Motor neuron (in vitro differentiated cells): ENCODE data around the gene H1-8. TPM values are rescaled to one million over a fixed set of nuclear protein-coding genes. Genes with fewer than 3 reads are reported as not detected.
"Not testable (repeated sequence)": the region's sequence is repeated elsewhere in the genome, so short reads cannot be mapped to it uniquely, and the experiment has no call there.

Experiments used
- ATAC-seq, 8 experiments: fragments of 200-7000 bp; cut with Tn5 transposase; replicated peaks in 6 of 8; 2 replicates each; pipeline ENCODE4 v1.8.0; 2021; ENCODE audit warnings: mild to moderate bottlenecking in 8 of 8, moderate library complexity in 8 of 8
- H3K27ac ChIP-seq, 2 donors: fragments of 250-450 bp; sonication (Bioruptor Pico); 2 replicates each; pipeline ENCODE4 v1.9.0; 2021; ENCODE audit warnings: antibody characterized with exemption in 2 of 2, mild to moderate bottlenecking in 2 of 2, moderate library complexity in 1 of 2
- H3K4me1 ChIP-seq, 2 donors: fragments of 250-450 bp; sonication (Bioruptor Pico); replicated peaks in 1 of 2; 2 replicates each; pipeline ENCODE4 v1.6.1; 2021; ENCODE audit warnings: antibody characterized with exemption in 2 of 2, mild to moderate bottlenecking in 2 of 2, moderate library complexity in 1 of 2
- H3K4me3 ChIP-seq, 5 donors: fragments of 250-450 bp; sonication (Bioruptor Pico); 2 replicates each; pipeline ENCODE4 v1.9.0; 2021; ENCODE audit warnings: antibody characterized with exemption in 5 of 5, mild to moderate bottlenecking in 5 of 5, moderate library complexity in 4 of 5
- WGBS, 10 experiments: fragments of 450-650 bp; shearing (Covaris generic); methylation state at CpG; one replicate each; pipeline ENCODE4 v1.0.0; 2022; 5-methylcytosine and 5-hydroxymethylcytosine counted together
- in situ Hi-C, 9 experiments: fragments of 400-800 bp; cut with MboI; loops; one replicate each; pipeline ENCODE4 v1.15.0; 2021; ENCODE audit warnings: low sequenced_read_pairs in 9 of 9, low pct_unique_long_range_greater_than_20kb in 2 of 9; ENCODE audit not compliant: unreplicated experiment in 9 of 9
- total RNA-seq, 8 experiments: library from RNA; unstranded; fragments of 300-600 nt; gene quantifications; 2 replicates each; pipeline versions ENCODE4 v1.2.3 to v1.2.4, GENCODE V29; 2022

Gene H1-8, protein sequence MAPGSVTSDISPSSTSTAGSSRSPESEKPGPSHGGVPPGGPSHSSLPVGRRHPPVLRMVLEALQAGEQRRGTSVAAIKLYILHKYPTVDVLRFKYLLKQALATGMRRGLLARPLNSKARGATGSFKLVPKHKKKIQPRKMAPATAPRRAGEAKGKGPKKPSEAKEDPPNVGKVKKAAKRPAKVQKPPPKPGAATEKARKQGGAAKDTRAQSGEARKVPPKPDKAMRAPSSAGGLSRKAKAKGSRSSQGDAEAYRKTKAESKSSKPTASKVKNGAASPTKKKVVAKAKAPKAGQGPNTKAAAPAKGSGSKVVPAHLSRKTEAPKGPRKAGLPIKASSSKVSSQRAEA
- total RNA-seq: not detected

DNA sequence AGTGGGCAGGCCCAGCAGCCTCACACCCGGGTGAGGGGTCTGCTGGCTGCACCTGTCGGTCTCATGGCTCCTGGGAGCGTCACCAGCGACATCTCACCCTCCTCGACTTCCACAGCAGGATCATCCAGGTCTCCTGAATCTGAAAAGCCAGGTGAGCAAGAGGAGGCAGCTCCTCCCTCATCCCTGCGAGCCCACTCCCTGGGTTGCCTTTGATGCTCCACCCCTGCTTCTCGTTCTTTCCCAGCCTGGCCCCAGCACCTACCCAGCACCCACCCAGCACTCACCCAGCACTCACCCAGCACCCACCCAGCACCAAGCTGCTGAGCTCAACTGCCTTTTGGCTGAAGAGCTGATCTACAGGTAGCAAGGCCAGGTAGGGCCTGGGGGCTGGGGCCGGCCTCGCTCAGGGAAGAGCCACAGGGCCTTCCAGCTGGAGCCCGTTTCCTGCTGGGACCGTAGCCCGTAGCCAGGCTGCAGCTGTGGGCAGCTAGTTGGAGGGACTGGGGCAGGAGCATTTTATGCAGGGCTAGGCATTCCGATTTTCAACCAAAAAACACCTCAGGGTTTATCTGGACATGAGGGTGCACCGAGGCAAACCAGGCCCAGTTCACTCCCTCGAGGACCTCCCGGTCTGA, at the start of gene H1-8:
TSS of gene H1-8 (plus strand) at position 20 of the 635 bp plus-strand sequence. CDS start at position 64, 44 bp downstream.
- no peak within 1 kb of the TSS for H3K4me3 ChIP-seq
- no peak within 1 kb of the TSS for H3K27ac ChIP-seq
- ATAC-seq: no peak
- H3K4me1 ChIP-seq: peaks cover 0 to 6% of the 10 kb centered on the region in 2 donors
- in situ Hi-C loops: no loop called here
- 59 to 90% (median 80%) methylated on average over 3 to 7 of the region's 16 CpGs; no CpG with 5 or more reads in 7 of the 10 experiments for WGBS, 10 experiments

DNA sequence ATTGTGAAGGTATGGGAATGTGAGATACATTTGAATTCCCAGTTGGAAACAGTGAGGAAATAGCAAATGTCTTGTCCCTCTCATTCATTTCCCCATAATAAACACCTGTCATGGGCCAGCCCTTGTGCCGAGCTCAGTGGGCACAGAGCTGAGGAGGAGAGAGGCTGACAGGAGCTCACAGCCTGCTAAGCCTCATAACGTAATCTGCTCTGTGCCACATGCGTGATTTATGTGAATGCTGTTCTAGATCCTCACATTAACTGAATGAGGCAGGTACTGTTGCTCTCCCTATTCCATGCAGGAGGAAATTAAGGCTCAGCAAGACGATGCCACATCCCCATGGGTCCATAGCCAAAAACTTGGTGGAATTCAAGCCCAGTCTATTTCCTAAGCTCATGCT, 49.8 kb upstream of the H1-8 start:
- in situ Hi-C loops: loop anchor here in 5 of 9 experiments (25.0 kb wide), 5 partner anchors 119 to 444 kb away; partner anchors contain the start of gene PLXND1 (in 1 of the 5)
- peak in 1 of 8 experiments; percentile 2 for ATAC-seq
- Histone ChIP-seq H3K27ac (no peak overlapping the region), H3K4me1 (peaks cover 6 to 7% of the 10 kb centered on the region in 2 donors), H3K4me3 (no peak overlapping the region)
- WGBS, 10 experiments: 72 to 93% (median 92%) methylated on average over 2 to 4 of the region's 4 CpGs; no CpG with 5 or more reads in 7 of the 10 experiments

DNA sequence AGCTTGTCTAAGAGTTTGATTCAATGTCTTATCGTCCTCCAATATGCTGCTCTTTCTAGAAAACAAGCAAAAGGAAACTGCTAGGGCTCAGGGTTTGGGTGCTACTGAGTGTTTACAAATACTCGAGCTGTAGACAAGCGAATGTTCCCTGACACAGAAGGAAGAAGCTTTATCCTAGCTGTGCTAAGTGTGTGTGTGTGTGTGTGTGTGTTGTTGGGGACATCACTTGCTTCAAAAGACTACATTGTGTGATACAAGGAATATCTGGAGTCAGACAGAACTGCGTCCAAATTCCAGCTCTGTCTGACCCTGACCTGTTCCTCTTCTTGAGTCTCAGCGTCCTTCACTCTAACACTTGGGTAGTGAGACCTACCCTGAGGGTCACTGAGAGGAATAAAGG, 48.5 kb upstream of the H1-8 start:
- in situ Hi-C loops: loop anchor here in 5 of 9 experiments (25.0 kb wide), 5 partner anchors 118 to 443 kb away; partner anchors contain the start of gene PLXND1 (in 1 of the 5)
- WGBS, 10 experiments: 70 to 100% (median 84%) methylated on average over 1 to 4 of the region's 5 CpGs; no CpG with 5 or more reads in 2 of the 10 experiments
- not testable (repeated sequence) for H3K27ac ChIP-seq, H3K4me3 ChIP-seq, ATAC-seq, H3K4me1 ChIP-seq

DNA sequence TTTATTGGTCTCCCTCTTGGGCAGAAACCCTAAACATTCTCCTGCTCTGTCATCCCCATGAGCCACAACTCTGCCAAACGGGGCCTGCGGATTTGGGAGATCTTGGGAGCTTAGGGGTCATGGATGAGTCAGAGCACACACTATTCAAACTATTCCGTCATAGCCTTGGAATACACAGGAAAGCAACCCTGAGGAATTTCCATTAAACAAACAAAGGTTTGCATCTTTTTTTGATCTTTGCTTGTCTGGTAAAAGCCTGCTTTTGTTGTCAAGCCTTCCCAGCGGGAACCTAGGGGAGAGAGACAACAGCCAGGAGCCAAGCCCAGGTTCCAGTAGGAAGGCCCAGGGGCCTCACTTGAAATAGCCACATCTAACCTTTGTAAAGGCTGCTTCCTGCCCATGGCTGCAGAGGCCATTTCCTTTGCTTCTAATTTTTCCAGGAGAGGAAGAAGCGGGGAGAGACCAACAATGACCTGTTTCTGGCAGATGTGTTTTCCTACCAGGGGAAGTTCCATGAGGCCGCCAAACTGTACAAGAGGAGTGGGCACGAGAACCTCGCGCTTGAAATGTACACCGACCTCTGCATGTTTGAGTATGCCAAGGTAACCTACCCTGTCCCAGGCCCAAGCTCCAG, 47.9 kb upstream of the H1-8 start:
- 0% methylated on average over 1 of the region's 10 CpGs; no CpG with 5 or more reads in 9 of the 10 experiments for WGBS, 10 experiments
- peak in 4 of 8 experiments; percentile 18 to 55 (median 36) for ATAC-seq
- H3K4me1 ChIP-seq, H3K4me3 ChIP-seq, H3K27ac ChIP-seq: not testable (repeated sequence)
- in situ Hi-C loops: loop anchor here in 5 of 9 experiments (25.0 kb wide), 5 partner anchors 117 to 442 kb away; partner anchors contain the start of gene PLXND1 (in 1 of the 5)

DNA sequence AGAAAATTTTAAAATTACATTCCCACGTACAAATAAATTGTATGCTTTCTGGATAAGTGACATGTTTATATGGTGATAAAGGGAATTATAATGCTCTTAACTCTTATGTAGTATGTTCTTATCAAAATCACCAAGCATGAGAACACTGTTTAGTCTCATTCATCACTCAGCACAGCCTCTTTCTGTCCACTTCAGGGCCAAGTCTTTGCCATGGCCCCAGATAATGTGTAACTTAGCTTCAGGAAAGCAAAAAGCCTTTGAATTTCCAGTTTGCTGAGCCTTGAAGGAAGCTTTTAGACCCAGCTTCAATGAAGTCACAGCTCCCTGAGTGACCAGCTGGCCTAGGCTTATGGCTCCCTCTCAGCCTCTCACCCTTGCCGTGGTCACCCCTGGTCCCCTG, 45.1 kb upstream of the H1-8 start:
- in situ Hi-C loops: loop anchor here in 5 of 9 experiments (25.0 kb wide), 5 partner anchors 114 to 439 kb away; partner anchors contain the start of gene PLXND1 (in 1 of the 5)
- WGBS, 10 experiments: 83 to 100% (median 88%) methylated on average over 1 to 2 of the region's 2 CpGs; no CpG with 5 or more reads in 6 of the 10 experiments
- ATAC-seq, H3K27ac ChIP-seq, H3K4me3 ChIP-seq, H3K4me1 ChIP-seq: not testable (repeated sequence)

DNA sequence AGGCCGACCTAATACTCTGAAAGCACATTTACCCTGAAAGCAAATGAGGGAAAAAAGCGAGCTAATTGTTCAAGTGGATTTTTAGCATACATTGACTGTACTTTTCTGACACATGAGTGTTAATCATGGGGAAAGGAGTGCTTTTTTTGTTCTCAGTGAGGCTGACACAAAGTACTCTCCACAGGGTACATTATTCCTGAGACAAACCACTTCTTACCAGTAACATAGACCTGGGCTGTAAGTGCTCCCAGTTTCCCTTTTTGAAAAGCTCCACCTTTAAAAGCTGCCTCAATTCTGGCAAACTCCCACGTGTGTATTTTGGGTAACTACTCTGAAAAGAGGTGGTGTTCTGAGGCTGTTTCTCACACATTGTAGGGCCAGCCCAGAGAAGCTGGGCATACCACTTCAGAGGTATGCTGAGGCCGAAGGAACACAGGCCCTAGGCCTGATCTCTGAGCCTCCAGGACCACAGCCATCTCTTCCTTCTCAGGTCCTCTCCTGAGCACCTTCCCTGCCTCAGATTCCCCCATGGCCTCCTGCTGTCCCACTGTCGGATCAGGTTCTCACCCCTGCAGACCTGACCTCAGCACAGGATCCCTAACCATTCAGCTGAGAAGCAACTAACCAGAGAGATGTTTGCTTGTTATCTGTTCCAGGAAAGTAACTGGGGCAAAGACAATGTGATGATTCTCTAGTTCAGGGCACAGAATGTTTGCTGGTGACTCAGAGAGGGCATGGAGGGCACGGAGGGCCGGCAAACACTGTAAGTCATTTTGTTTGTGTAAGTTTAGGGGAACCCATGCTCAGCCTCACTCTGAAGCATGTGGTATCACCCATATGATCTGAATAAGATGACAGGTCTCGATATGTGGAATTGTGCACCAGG, 44.1 kb upstream of the H1-8 start:
- no CpG with 5 or more reads among the region's 8 CpGs for WGBS, 10 experiments
- in situ Hi-C loops: loop anchor here in 5 of 9 experiments (25.0 kb wide), 5 partner anchors 113 to 438 kb away; partner anchors contain the start of gene PLXND1 (in 1 of the 5)
- peaks cover 11% of the 10 kb centered on the region in 2 donors for H3K4me1 ChIP-seq
- not testable (repeated sequence) for ATAC-seq, H3K4me3 ChIP-seq, H3K27ac ChIP-seq

DNA sequence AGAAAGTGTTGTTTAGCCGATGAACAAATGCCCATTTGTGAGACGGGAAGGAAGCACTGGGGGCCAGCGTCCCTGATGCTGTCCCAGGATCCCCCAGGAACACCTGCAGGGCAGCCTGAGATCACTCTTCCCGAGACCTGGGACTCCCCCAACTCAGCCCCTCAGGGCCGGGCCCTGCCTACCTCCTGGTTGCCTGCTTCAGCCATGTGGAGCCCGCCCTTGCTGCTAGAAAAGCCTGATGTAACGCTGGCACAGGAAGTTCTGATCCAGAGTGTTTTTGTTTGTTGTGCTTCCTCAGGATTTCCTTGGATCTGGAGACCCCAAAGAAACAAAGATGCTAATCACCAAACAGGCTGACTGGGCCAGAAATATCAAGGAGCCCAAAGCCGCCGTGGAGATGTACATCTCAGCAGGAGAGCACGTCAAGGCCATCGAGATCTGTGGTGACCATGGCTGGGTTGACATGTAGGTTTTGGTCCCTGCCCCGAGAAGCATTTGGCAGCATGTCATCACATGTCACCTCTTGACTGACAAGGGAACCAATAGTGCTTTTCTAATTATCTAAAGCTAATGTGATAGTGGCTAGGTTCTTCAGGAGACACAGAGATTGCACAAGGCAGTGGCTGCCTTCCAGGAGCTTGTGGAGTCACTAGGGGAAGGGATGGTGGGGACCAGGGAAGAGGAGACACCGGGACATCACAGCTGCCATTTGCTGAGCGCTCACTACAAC, 43.2 kb upstream of the H1-8 start:
- not testable (repeated sequence) for H3K4me3 ChIP-seq, ATAC-seq, H3K27ac ChIP-seq
- WGBS, 10 experiments: 80 to 100% (median 93%) methylated on average over 1 to 6 of the region's 14 CpGs; no CpG with 5 or more reads in 5 of the 10 experiments
- peaks cover 12 to 16% of the 10 kb centered on the region in 2 donors for H3K4me1 ChIP-seq
- in situ Hi-C loops: loop anchor here in 5 of 9 experiments (25.0 kb wide), 5 partner anchors 113 to 438 kb away; partner anchors contain the start of gene PLXND1 (in 1 of the 5)

DNA sequence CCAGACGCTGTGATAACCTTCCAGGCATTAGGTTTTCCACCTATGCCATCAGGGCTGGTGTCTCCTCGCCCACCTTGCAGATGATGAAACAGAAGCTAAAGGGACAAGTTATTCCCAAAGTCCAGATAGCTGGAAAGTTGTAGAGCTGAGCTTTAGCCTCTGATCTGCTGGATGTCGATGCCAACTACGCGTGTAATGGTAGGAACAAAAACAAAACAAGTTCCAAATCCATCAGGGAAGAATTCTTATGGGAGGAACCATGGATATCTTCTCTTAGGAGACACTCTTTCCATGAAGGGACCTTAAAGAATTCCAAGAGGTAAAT, 42.7 kb upstream of the H1-8 start:
- in situ Hi-C loops: no loop called here
- Histone ChIP-seq H3K4me3 (no peak overlapping the region), H3K4me1 (peaks cover 12 to 17% of the 10 kb centered on the region in 2 donors), H3K27ac (no peak overlapping the region)
- ATAC-seq: no peak
- WGBS, 10 experiments: 80 to 100% (median 96%) methylated on average over 1 to 5 of the region's 5 CpGs; no CpG with 5 or more reads in 2 of the 10 experiments

DNA sequence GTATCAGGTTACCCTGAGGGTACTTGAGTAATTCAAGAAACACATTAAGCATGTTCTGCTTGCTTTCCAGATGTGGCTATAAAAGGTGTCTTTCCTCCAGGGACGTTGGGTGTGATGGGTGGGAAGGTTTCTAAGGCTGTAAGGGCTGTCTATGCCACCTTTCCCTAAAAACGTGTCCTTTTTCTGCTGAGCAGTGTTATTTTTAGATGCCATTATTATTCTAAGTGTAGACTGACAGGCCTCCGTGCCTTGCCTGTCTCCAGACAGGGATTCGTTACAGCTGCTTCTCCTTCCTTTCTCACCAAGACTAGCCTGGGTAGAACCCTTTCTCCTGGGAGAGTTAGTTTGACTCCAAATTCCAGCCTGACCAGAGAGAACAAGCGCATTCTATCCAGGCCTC, 41.3 kb upstream of the H1-8 start:
- ATAC-seq: no peak
- Histone ChIP-seq H3K27ac (no peak overlapping the region), H3K4me3 (no peak overlapping the region), H3K4me1 (peaks cover 12 to 20% of the 10 kb centered on the region in 2 donors)
- WGBS, 10 experiments: 36 to 100% (median 69%) methylated on average over 1 to 5 of the region's 5 CpGs; no CpG with 5 or more reads in 3 of the 10 experiments
- in situ Hi-C loops: no loop called here

DNA sequence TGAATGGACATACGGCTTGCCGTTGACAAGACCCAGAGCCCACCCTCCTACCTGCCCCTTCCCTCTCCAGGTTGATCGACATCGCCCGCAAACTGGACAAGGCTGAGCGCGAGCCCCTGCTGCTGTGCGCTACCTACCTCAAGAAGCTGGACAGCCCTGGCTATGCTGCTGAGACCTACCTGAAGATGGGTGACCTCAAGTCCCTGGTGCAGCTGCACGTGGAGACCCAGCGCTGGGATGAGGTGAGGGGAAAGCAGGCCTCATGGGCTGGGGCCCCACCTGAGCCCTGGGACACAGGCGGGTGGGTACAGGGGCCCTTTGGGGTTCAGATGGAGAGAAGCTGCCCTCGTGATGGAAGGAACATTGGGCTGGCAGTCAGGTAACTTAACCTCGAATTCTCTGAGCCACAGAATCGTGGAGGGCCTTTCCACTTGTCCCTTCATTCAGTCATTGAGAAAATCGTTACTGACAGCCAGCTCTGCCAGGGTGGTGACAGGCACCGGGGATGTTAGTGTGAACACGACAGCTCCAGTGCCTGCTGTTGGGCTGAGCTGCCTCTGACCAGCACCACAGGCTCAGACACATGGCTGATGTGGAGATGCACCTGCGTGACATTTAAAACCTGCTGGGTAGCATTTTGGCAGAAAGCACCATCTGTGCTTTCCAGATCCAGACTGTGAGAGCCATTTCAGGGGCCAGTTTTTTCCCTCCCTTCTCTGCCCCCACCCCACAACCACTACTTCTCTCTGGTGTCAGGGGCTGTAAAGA, 40.1 kb upstream of the H1-8 start:
- ATAC-seq: peak in 3 of 8 experiments; percentile 5 to 17 (median 8)
- peak overlapping the region; percentile 52 to 69 for H3K27ac ChIP-seq
- no peak overlapping the region for H3K4me3 ChIP-seq
- WGBS, 10 experiments: 78 to 100% (median 94%) methylated on average over 1 to 8 of the region's 18 CpGs; no CpG with 5 or more reads in 2 of the 10 experiments
- H3K4me1 ChIP-seq: peaks cover 12 to 20% of the 10 kb centered on the region in 2 donors
- in situ Hi-C loops: no loop called here
